Omental fat pad (tissue), 4 donors: ENCODE measurements around the gene GRIN2C. TPM values are rescaled to one million over a fixed set of nuclear protein-coding genes. Genes with fewer than 3 reads are reported as not detected.
A peak's percentile ranks its signal among the peaks of the same experiment; 100 is the strongest.

Experiments used
- ATAC-seq: fragments of 150-250 bp; one replicate; pipeline ENCODE4 v1.9.1; 2016; ENCODE audit warnings: mild to moderate bottlenecking, moderate library complexity; ENCODE audit not compliant: low FRiP score
- DNase-seq: peaks from one replicate; pipeline ENCODE4 v3.0.0-alpha.2; 2019; ENCODE audit warnings: low spot score
- CTCF ChIP-seq, 3 donors: fragments of 450-650 bp; IDR thresholded peaks; one replicate each; pipeline ENCODE4 v1.5.1; 2016 to 2017; ENCODE audit warnings: antibody characterized with exemption in 3 of 3, mild to moderate bottlenecking in 3 of 3, moderate library complexity in 2 of 3
- total RNA-seq, 4 donors: library from RNA; depleted of rRNA; stranded (reverse); fragments of >200 nt; gene quantifications; one replicate each; pipeline ENCODE4 v1.1.0, GENCODE V29; 2016

GRIN2C gene
- total RNA-seq, 4 donors from 2014 or later: 1.0 to 4.7 (median 1.6) TPM; not detected in 1

GRCh38 chr17:74852237-74853047 lies 7.2 kb downstream of the GRIN2C start:
- TF ChIP-seq CTCF (IDR thresholded peaks at IDR 0.05): no peak

GRCh38 chr17:74851612-74852236 lies 8.0 kb downstream of the GRIN2C start:
- TF ChIP-seq CTCF (IDR thresholded peaks at IDR 0.05): no peak
- ATAC-seq: no peak
- no peak for DNase-seq

More at GRCh38 chr17:74852237-74853047, 7.2 kb downstream of the GRIN2C start:
- DNase-seq (no peak), ATAC-seq (peak; percentile 26)

GRCh38 chr17:74850914-74851313 lies 8.8 kb downstream of the GRIN2C start:
- DNase-seq: no peak
- no peak for TF ChIP-seq CTCF (IDR thresholded peaks at IDR 0.05)
- ATAC-seq: no peak

- DNase-seq (no peak), ATAC-seq (no peak)
- no peak for TF ChIP-seq CTCF (IDR thresholded peaks at IDR 0.05)
These were observed 9.4 kb downstream of the GRIN2C start for GRCh38 chr17:74850310-74850709.

- ATAC-seq: no peak
- no peak for DNase-seq
- TF ChIP-seq CTCF (IDR thresholded peaks at IDR 0.05): no peak
These were observed 10.9 kb downstream of the GRIN2C start for GRCh38 chr17:74848656-74849399.

- ATAC-seq (no peak), DNase-seq (no peak)
- no peak for TF ChIP-seq CTCF (IDR thresholded peaks at IDR 0.05)
These were observed 13.1 kb downstream of the GRIN2C start for GRCh38 chr17:74846621-74847020.
